ENCODE results near the gene KDF1.

GRCh38 chr1:26991310-26992116 lies 31.2 kb upstream of the KDF1 start:
- TF ChIP-seq CTCF (conservative IDR thresholded peaks at IDR 0.05; ENCODE audit: low read length) (no peak), EZH2phosphoT487 (IDR thresholded peaks at IDR 0.05; ENCODE audit: borderline replicate concordance) (no peak)

All from Loucy (cell line).